ENCODE data around the gene CYP4F2.

- TF ChIP-seq YY1 (IDR thresholded peaks at IDR 0.05; ENCODE audit: insufficient read depth, insufficient read length) (no peak), ZNF274 (IDR thresholded peaks at IDR 0.05; ENCODE audit: low read depth, low read length) (no peak), SUZ12 (IDR thresholded peaks at IDR 0.05; ENCODE audit: extremely low read depth, insufficient read depth, insufficient read length) (no peak)
Observed at GRCh38 chr19:15850385-15850784, 47.5 kb downstream of the CYP4F2 start.

Data from NT2/D1 (cell line).